ENCODE data around the gene ATXN7L2.

ATXN7L2 gene

GRCh38 chr1:109497449-109498160 is 13.9 kb downstream of the ATXN7L2 start:
- no peak for DNase-seq (ENCODE audit: low spot score)

- peak; percentile 28 for DNase-seq (ENCODE audit: low spot score)
Observed at GRCh38 chr1:109498161-109498801, 14.6 kb downstream of the ATXN7L2 start.

GRCh38 chr1:109499081-109499480 is 15.4 kb downstream of the ATXN7L2 start:
- DNase-seq (ENCODE audit: low spot score) = no peak

- DNase-seq (ENCODE audit: low spot score) = peak; percentile 62
Observed at GRCh38 chr1:109499661-109500536, 16.2 kb downstream of the ATXN7L2 start.

GRCh38 chr1:109500941-109501381 is 17.3 kb downstream of the ATXN7L2 start:
- no peak for DNase-seq (ENCODE audit: low spot score)

- DNase-seq (ENCODE audit: low spot score) = no peak
Observed at GRCh38 chr1:109501644-109502363, 18.1 kb downstream of the ATXN7L2 start.

- DNase-seq (ENCODE audit: low spot score) = peak; percentile 61
Observed at GRCh38 chr1:109502364-109502851, 18.7 kb downstream of the ATXN7L2 start.

- DNase-seq (ENCODE audit: low spot score) = peak; percentile 28
Observed at GRCh38 chr1:109503935-109504334, 20.2 kb downstream of the ATXN7L2 start.

GRCh38 chr1:109504974-109505373 is 21.3 kb downstream of the ATXN7L2 start:
- DNase-seq (ENCODE audit: low spot score) = no peak

- no peak for DNase-seq (ENCODE audit: low spot score)
Observed at GRCh38 chr1:109508001-109508872, 24.5 kb downstream of the ATXN7L2 start.

- no peak for DNase-seq (ENCODE audit: low spot score)
Observed at GRCh38 chr1:109508873-109509175, 25.1 kb downstream of the ATXN7L2 start.

- DNase-seq (ENCODE audit: low spot score) = peak; percentile 44
Observed at GRCh38 chr1:109509176-109510134, 25.8 kb downstream of the ATXN7L2 start, which contains the start of gene AMIGO1. Gene AMIGO1, minus strand, starts transcription at chr1:109509727. Its CDS starts 815 bp downstream, at chr1:109508912.

GRCh38 chr1:109513110-109513710 is 29.5 kb downstream of the ATXN7L2 start:
- no peak for DNase-seq (ENCODE audit: low spot score)

GRCh38 chr1:109514846-109515245 is 31.1 kb downstream of the ATXN7L2 start:
- no peak for DNase-seq (ENCODE audit: low spot score)

- no peak for DNase-seq (ENCODE audit: low spot score)
Observed at GRCh38 chr1:109516872-109517271, 33.2 kb downstream of the ATXN7L2 start.

GRCh38 chr1:109517337-109517736 is 33.6 kb downstream of the ATXN7L2 start:
- no peak for DNase-seq (ENCODE audit: low spot score)

GRCh38 chr1:109521002-109521951 is 37.6 kb downstream of the ATXN7L2 start:
- no peak for DNase-seq (ENCODE audit: low spot score)

GRCh38 chr1:109522026-109522425 is 38.3 kb downstream of the ATXN7L2 start:
- DNase-seq (ENCODE audit: low spot score) = no peak

Data from CD4-positive, alpha-beta T cell treated with Interleukin-15 for 4 hours (primary cell).